HG03097 (cell line): ENCODE measurements around the gene MMP27.
"Not testable (repeated sequence)": the region's sequence is repeated elsewhere in the genome, so short reads cannot be mapped to it uniquely, and the experiment has no call there.

Source experiments
- ATAC-seq: cut with Tn5 transposase; IDR thresholded peaks from one replicate; pipeline ENCODE4 v1.9.1; 2021; ENCODE audit not compliant: unreplicated experiment, low FRiP score

The MMP27 gene

GRCh38 chr11:102705626-102706025 is at the start of gene MMP27:
Gene MMP27, minus strand, starts transcription at chr11:102705769. Its CDS starts 55 bp downstream, at chr11:102705714.
- ATAC-seq: no peak

- no peak for ATAC-seq
These were observed 47.7 kb upstream of the MMP27 start for GRCh38 chr11:102753267-102753666.

- no peak for ATAC-seq
These were observed 46.1 kb upstream of the MMP27 start for GRCh38 chr11:102751673-102752072.

GRCh38 chr11:102749101-102749722 is 43.6 kb upstream of the MMP27 start:
- ATAC-seq: no peak

GRCh38 chr11:102746746-102747578 is 41.4 kb upstream of the MMP27 start:
- ATAC-seq: not testable (repeated sequence)

- ATAC-seq: no peak
These were observed 29.1 kb upstream of the MMP27 start for GRCh38 chr11:102734650-102735049.

- peak; percentile 70 for ATAC-seq
These were observed 27.8 kb upstream of the MMP27 start for GRCh38 chr11:102733232-102733875.

GRCh38 chr11:102730944-102731343 is 25.4 kb upstream of the MMP27 start:
- not testable (repeated sequence) for ATAC-seq

- no peak for ATAC-seq
These were observed 24.6 kb upstream of the MMP27 start for GRCh38 chr11:102729849-102730815.

GRCh38 chr11:102727890-102728289 is 22.3 kb upstream of the MMP27 start:
- no peak for ATAC-seq

GRCh38 chr11:102724904-102725500 is 19.4 kb upstream of the MMP27 start, which contains the start of gene MMP8:
Gene MMP8, minus strand, starts transcription at chr11:102724954. Its CDS starts 99 bp downstream, at chr11:102724855.
- no peak for ATAC-seq

- no peak for ATAC-seq
These were observed 17.3 kb upstream of the MMP27 start for GRCh38 chr11:102722821-102723220.

GRCh38 chr11:102719620-102720277 is 14.2 kb upstream of the MMP27 start:
- ATAC-seq: no peak

GRCh38 chr11:102717280-102717679 is 11.7 kb upstream of the MMP27 start:
- no peak for ATAC-seq

GRCh38 chr11:102716527-102716926 is 11.0 kb upstream of the MMP27 start:
- no peak for ATAC-seq

GRCh38 chr11:102712137-102712536 is 6.6 kb upstream of the MMP27 start:
- ATAC-seq: no peak

- no peak for ATAC-seq
These were observed 3.8 kb upstream of the MMP27 start for GRCh38 chr11:102709201-102709945.

- ATAC-seq: no peak
These were observed 3.1 kb upstream of the MMP27 start for GRCh38 chr11:102708654-102709053.

- no peak for ATAC-seq
These were observed 728 bp downstream of the MMP27 start for GRCh38 chr11:102704841-102705240.
